Liver (tissue), 3 donors: ENCODE measurements around the gene TBC1D22B.

Experiments used
- GABPA ChIP-seq, 2 donors: IDR thresholded peaks in 1 of 2; conservative IDR thresholded peaks in 1 of 2; 2 replicates each; pipeline ENCODE4 v1.6.1; 2016; ENCODE audit warnings: antibody characterized with exemption in 2 of 2, mild to moderate bottlenecking in 1 of 2, moderate library complexity in 1 of 2
- RAD21 ChIP-seq, 2 donors: IDR thresholded peaks; 2 replicates each; pipeline ENCODE4 v1.6.1; 2016; ENCODE audit warnings: antibody characterized with exemption in 2 of 2, mild to moderate bottlenecking in 2 of 2
- SP1 ChIP-seq: IDR thresholded peaks from 2 replicates; pipeline ENCODE4 v1.6.1; 2018; ENCODE audit warnings: antibody characterized with exemption, mild to moderate bottlenecking
- TF ChIP-seq, protein P1 (sequence below): IDR thresholded peaks from 2 replicates; pipeline ENCODE4 v1.6.1; 2016; ENCODE audit warnings: antibody characterized with exemption
- TF ChIP-seq, protein P2 (sequence below): fragments of 150-350 bp; IDR thresholded peaks from 2 replicates; pipeline ENCODE4 v1.5.1; 2017; ENCODE audit warnings: improper control_type of control experiment, low read depth, low read length; ENCODE audit not compliant: missing input control
- TF ChIP-seq, protein P3 (sequence below): IDR thresholded peaks from 2 replicates; pipeline ENCODE4 v1.6.1; 2016; ENCODE audit warnings: antibody characterized with exemption
- TF ChIP-seq, protein P4 (sequence below): IDR thresholded peaks from 2 replicates; pipeline ENCODE4 v1.6.1; 2016; ENCODE audit warnings: antibody characterized with exemption, mild to moderate bottlenecking
- donor health status: healthy.
- donor health status: healthy.

DNA sequence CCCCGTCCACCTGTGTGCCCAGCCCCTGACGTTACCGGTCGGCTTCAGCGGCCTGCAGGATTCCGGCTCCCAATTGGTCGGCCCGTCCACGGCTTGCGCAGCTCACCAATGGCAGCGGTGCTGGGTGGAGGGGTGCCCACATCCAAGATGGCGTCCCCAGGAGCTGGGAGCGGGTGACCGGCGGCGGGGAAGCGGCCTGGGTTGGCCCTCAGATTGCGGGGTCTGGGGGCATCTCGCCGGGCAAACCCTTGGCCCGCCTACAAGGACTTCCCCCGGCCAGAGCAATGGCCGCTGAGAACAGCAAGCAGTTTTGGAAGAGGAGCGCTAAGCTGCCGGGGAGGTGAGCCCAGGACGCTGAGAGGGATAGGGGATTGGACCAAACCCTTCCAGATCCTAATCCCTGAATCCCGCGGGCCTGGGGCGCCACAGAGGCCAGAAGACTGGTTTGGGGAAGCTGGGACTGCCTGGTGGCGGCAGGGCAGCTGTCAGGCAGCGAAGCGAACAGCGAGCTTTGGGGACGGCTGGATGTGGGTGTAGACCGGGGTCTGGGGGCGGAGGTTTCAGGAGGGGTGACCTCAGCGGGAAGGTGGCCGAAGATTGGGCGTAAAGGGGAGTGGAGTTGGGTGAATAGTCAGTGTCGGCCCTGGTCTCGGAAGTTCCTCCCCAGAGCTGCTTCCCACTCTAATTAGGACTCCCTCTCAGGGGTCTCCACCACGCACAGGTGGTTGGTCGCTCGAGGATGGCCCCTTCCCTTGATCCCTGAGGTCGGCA is at the start of gene TBC1D22B, which contains the start of gene TMEM217:
- TF ChIP-seq GABPA (IDR thresholded peaks at IDR 0.05 in 1 of 2, conservative IDR thresholded peaks at IDR 0.05 in 1 of 2) (no peak), RAD21 (IDR thresholded peaks at IDR 0.05) (peak in 1 of 2 donors; percentile 26), SP1 (peak; percentile 91)
- TF ChIP-seq, protein P1, sequence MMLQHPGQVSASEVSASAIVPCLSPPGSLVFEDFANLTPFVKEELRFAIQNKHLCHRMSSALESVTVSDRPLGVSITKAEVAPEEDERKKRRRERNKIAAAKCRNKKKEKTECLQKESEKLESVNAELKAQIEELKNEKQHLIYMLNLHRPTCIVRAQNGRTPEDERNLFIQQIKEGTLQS = no peak
- TF ChIP-seq, protein P2, sequence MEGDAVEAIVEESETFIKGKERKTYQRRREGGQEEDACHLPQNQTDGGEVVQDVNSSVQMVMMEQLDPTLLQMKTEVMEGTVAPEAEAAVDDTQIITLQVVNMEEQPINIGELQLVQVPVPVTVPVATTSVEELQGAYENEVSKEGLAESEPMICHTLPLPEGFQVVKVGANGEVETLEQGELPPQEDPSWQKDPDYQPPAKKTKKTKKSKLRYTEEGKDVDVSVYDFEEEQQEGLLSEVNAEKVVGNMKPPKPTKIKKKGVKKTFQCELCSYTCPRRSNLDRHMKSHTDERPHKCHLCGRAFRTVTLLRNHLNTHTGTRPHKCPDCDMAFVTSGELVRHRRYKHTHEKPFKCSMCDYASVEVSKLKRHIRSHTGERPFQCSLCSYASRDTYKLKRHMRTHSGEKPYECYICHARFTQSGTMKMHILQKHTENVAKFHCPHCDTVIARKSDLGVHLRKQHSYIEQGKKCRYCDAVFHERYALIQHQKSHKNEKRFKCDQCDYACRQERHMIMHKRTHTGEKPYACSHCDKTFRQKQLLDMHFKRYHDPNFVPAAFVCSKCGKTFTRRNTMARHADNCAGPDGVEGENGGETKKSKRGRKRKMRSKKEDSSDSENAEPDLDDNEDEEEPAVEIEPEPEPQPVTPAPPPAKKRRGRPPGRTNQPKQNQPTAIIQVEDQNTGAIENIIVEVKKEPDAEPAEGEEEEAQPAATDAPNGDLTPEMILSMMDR = no peak
- TF ChIP-seq, protein P3, sequence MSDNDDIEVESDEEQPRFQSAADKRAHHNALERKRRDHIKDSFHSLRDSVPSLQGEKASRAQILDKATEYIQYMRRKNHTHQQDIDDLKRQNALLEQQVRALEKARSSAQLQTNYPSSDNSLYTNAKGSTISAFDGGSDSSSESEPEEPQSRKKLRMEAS = no peak
- TF ChIP-seq, protein P4, sequence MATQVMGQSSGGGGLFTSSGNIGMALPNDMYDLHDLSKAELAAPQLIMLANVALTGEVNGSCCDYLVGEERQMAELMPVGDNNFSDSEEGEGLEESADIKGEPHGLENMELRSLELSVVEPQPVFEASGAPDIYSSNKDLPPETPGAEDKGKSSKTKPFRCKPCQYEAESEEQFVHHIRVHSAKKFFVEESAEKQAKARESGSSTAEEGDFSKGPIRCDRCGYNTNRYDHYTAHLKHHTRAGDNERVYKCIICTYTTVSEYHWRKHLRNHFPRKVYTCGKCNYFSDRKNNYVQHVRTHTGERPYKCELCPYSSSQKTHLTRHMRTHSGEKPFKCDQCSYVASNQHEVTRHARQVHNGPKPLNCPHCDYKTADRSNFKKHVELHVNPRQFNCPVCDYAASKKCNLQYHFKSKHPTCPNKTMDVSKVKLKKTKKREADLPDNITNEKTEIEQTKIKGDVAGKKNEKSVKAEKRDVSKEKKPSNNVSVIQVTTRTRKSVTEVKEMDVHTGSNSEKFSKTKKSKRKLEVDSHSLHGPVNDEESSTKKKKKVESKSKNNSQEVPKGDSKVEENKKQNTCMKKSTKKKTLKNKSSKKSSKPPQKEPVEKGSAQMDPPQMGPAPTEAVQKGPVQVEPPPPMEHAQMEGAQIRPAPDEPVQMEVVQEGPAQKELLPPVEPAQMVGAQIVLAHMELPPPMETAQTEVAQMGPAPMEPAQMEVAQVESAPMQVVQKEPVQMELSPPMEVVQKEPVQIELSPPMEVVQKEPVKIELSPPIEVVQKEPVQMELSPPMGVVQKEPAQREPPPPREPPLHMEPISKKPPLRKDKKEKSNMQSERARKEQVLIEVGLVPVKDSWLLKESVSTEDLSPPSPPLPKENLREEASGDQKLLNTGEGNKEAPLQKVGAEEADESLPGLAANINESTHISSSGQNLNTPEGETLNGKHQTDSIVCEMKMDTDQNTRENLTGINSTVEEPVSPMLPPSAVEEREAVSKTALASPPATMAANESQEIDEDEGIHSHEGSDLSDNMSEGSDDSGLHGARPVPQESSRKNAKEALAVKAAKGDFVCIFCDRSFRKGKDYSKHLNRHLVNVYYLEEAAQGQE = peak; percentile 83
